Left lung (tissue), 10 donors: ENCODE results near the gene TEKTIP1. TPM values are rescaled to one million over a fixed set of nuclear protein-coding genes. Genes with fewer than 3 reads are reported as not detected.

Experiments
- ATAC-seq: fragments of 200-7000 bp; cut with Tn5 transposase; one replicate; pipeline ENCODE4 v1.9.1; 2020; ENCODE audit warnings: moderate library complexity
- DNase-seq, 4 donors: peaks; one replicate each; pipeline ENCODE4 v3.0.0-alpha.2; 2013 to 2020
- H3K27ac ChIP-seq, 2 donors: fragments of 200-600 bp; sonication (generic) in 1 of 2; one replicate each; pipeline versions ENCODE4 v1.5.0 to v1.8.0; 2020 to 2021
- H3K27me3 ChIP-seq, 2 donors: fragments of 200-600 bp; sonication (generic) in 1 of 2; one replicate each; pipeline versions ENCODE4 v1.5.0 to v1.8.0; 2020 to 2021
- H3K36me3 ChIP-seq, 2 donors: fragments of 200-600 bp; sonication (generic) in 1 of 2; one replicate each; pipeline versions ENCODE4 v1.5.0 to v1.8.0; 2020 to 2021
- H3K4me1 ChIP-seq, 2 donors: fragments of 200-600 bp; one replicate each; pipeline ENCODE4 v1.8.0; 2021
- H3K4me3 ChIP-seq, 2 donors: fragments of 200-600 bp; sonication (generic) in 1 of 2; one replicate each; pipeline versions ENCODE4 v1.5.0 to v1.8.0; 2020 to 2021; ENCODE audit warnings: mild to moderate bottlenecking in 1 of 2
- H3K9me3 ChIP-seq, 2 donors: fragments of 200-600 bp; sonication (generic) in 1 of 2; one replicate each; pipeline versions ENCODE4 v1.5.0 to v1.8.0; 2020 to 2021
- CTCF ChIP-seq, 2 donors: fragments of 200-600 bp; sonication (generic) in 1 of 2; IDR thresholded peaks; one replicate each; pipeline versions ENCODE4 v1.5.0 to v1.8.0; 2021; ENCODE audit warnings: antibody characterized with exemption in 2 of 2
- intact Hi-C, 2 donors: fragments of 100-400 bp; cut with DNase I; formaldehyde crosslinking; loops; one replicate each; pipeline versions ENCODE4 v1.11.2 to v1.14.2; 2022
- polyA plus RNA-seq, 6 donors: library from polyadenylated mRNA; unstranded; fragments of 120-200 nt; gene quantifications; one replicate each; pipeline ENCODE4 v1.2.1, GENCODE V29; 2013; ENCODE audit not compliant: insufficient read length in 6 of 6
- total RNA-seq, 2 donors: library from RNA; stranded (reverse); fragmentation: NEBNext Ultra II Directional; extraction: Animal tissue kit (Norgen Biotek cat#: 25700); gene quantifications; one replicate each; pipeline ENCODE4 v1.2.1, GENCODE V29; 2021
- donor health status: DM: no; HTN: yes; CAD: no.
- donor health status: DM: no; HTN: no; CAD: no.

Gene TEKTIP1
- total and polyA plus RNA-seq, 8 donors: 2.8 to 7.5 (median 4.8) TPM

- no peak for TF ChIP-seq CTCF (IDR thresholded peaks at IDR 0.05)
- no peaks in the 10 kb centered on the region for H3K27me3 ChIP-seq
- no peak overlapping the region for H3K4me3 ChIP-seq
- no peaks in the 10 kb centered on the region for H3K36me3 ChIP-seq
- intact Hi-C loops: no loop called here
- H3K4me1 ChIP-seq: no peaks in the 10 kb centered on the region
- H3K27ac ChIP-seq: no peak overlapping the region
- DNase-seq (no peak), ATAC-seq (no peak)
- H3K9me3 ChIP-seq: no peaks in the 10 kb centered on the region
Measured at GRCh38 chr19:3593156-3593555, 54.2 kb downstream of the TEKTIP1 start.

Other genes starting within 250 kb of the TEKTIP1 start
- gene NFIC, start 172.6 kb upstream of the TEKTIP1 start, total RNA-seq: 100 to 1,000 TPM; 138 to 163 TPM
- gene NFIC, start 172.6 kb upstream of the TEKTIP1 start, polyA plus RNA-seq: 10 to 100 TPM; 37.2 to 64.0 (median 51.5) TPM
- gene SMIM24, start 58.6 kb upstream of the TEKTIP1 start, total RNA-seq: not detected
- gene SMIM24, start 58.6 kb upstream of the TEKTIP1 start, polyA plus RNA-seq: 1 to 10 TPM in 5 of 6 donors, under 1 TPM in 1; 0.78 to 4.6 (median 1.8) TPM
- gene SMIM44, start 55.7 kb upstream of the TEKTIP1 start, total RNA-seq: not detected
- not detected for gene SMIM44, start 55.7 kb upstream of the TEKTIP1 start, polyA plus RNA-seq
- 10 to 100 TPM; 11.8 to 14.1 TPM for gene DOHH, start 38.5 kb upstream of the TEKTIP1 start, total RNA-seq
- gene DOHH, start 38.5 kb upstream of the TEKTIP1 start, polyA plus RNA-seq: 1 to 10 TPM; 5.8 to 8.2 (median 7.3) TPM
- 10 to 100 TPM; 33.4 to 39.5 TPM for gene FZR1, start 32.9 kb upstream of the TEKTIP1 start, total RNA-seq
- 10 to 100 TPM; 42.7 to 56.6 (median 51.4) TPM for gene FZR1, start 32.9 kb upstream of the TEKTIP1 start, polyA plus RNA-seq
- 10 to 100 TPM; 61.7 to 90.2 TPM for gene MFSD12, start 18.4 kb downstream of the TEKTIP1 start, total RNA-seq
- gene MFSD12, start 18.4 kb downstream of the TEKTIP1 start, polyA plus RNA-seq: 10 to 100 TPM; 32.2 to 56.4 (median 43.2) TPM
- gene HMG20B, start 33.8 kb downstream of the TEKTIP1 start, total RNA-seq: 10 to 100 TPM; 50.9 to 74.8 TPM
- 100 to 1,000 TPM in 1 of 6 donors, 10 to 100 TPM in 5; 75.3 to 104 (median 90.9) TPM for gene HMG20B, start 33.8 kb downstream of the TEKTIP1 start, polyA plus RNA-seq
- gene GIPC3, start 46.3 kb downstream of the TEKTIP1 start, total RNA-seq: 1 to 10 TPM; 3.1 TPM
- gene GIPC3, start 46.3 kb downstream of the TEKTIP1 start, polyA plus RNA-seq: 1 to 10 TPM; 4.0 to 8.5 (median 5.1) TPM
- 1 to 10 TPM; 5.3 to 7.9 TPM for gene TBXA2R, start 67.7 kb downstream of the TEKTIP1 start, total RNA-seq
- gene TBXA2R, start 67.7 kb downstream of the TEKTIP1 start, polyA plus RNA-seq: 1 to 10 TPM; 1.8 to 3.9 (median 3.4) TPM
- gene CACTIN, start 87.6 kb downstream of the TEKTIP1 start, total RNA-seq: 10 to 100 TPM; 19.8 to 21.6 TPM
- 10 to 100 TPM; 21.2 to 33.2 (median 27.8) TPM for gene CACTIN, start 87.6 kb downstream of the TEKTIP1 start, polyA plus RNA-seq
- 10 to 100 TPM; 38.7 to 42.2 TPM for gene PIP5K1C, start 161.3 kb downstream of the TEKTIP1 start, total RNA-seq
- gene PIP5K1C, start 161.3 kb downstream of the TEKTIP1 start, polyA plus RNA-seq: 10 to 100 TPM; 20.2 to 31.0 (median 25.5) TPM
- gene TJP3, start 169.2 kb downstream of the TEKTIP1 start, total RNA-seq: 10 to 100 TPM; 33.8 to 36.2 TPM
- 10 to 100 TPM; 11.2 to 17.9 (median 15.1) TPM for gene TJP3, start 169.2 kb downstream of the TEKTIP1 start, polyA plus RNA-seq
- gene APBA3, start 222.5 kb downstream of the TEKTIP1 start, total RNA-seq: 10 to 100 TPM; 22.1 to 24.7 TPM
- gene APBA3, start 222.5 kb downstream of the TEKTIP1 start, polyA plus RNA-seq: 10 to 100 TPM; 15.5 to 21.9 (median 18.6) TPM
- 10 to 100 TPM; 52.4 to 59.1 TPM for gene MRPL54, start 223.5 kb downstream of the TEKTIP1 start, total RNA-seq
- gene MRPL54, start 223.5 kb downstream of the TEKTIP1 start, polyA plus RNA-seq: 10 to 100 TPM; 24.4 to 33.6 (median 29.7) TPM
- gene RAX2, start 233.1 kb downstream of the TEKTIP1 start, total RNA-seq: not detected
- under 1 TPM in 1 of 6 donors, not detected in 5; 0.08 TPM for gene RAX2, start 233.1 kb downstream of the TEKTIP1 start, polyA plus RNA-seq
- gene MATK, start 247.2 kb downstream of the TEKTIP1 start, total RNA-seq: 1 to 10 TPM; 6.6 to 9.1 TPM
- 1 to 10 TPM; 1.1 to 2.9 (median 1.6) TPM for gene MATK, start 247.2 kb downstream of the TEKTIP1 start, polyA plus RNA-seq